Calu3 (cell line): ENCODE results near the gene TH. TPM values are rescaled to one million over a fixed set of nuclear protein-coding genes. Genes with fewer than 3 reads are reported as not detected.

Experiments used
- BruUV-seq: library from RNA; stranded (reverse); fragments of 400-500 nt; replicated peaks from 2 replicates; lab custom pipeline; 2021; lab: Mats Ljungman, UMichigan
- CTCF ChIA-PET: fragments of 300-600 bp; sonication (Branson Sonifier 250); formaldehyde crosslinking; loops from one replicate; lab custom pipeline; 2022; ENCODE audit warnings: antibody characterized with exemption; lab: Charles Lee
- DNase-seq: peaks from one replicate; pipeline ENCODE4 v3.0.0; 2022
- H3K27ac Mint-ChIP-seq: one replicate; pipeline ENCODE4 v1.8.0; 2022; ENCODE audit warnings: mixed read lengths; ENCODE audit not compliant: unreplicated experiment
- H3K27me3 Mint-ChIP-seq: one replicate; pipeline ENCODE4 v1.8.0; 2022; ENCODE audit warnings: mixed read lengths; ENCODE audit not compliant: unreplicated experiment
- H3K36me3 Mint-ChIP-seq: one replicate; pipeline ENCODE4 v1.8.0; 2022; ENCODE audit warnings: mild to moderate bottlenecking, moderate library complexity, mixed read lengths; ENCODE audit not compliant: insufficient read depth, unreplicated experiment
- H3K4me1 Mint-ChIP-seq: one replicate; pipeline ENCODE4 v1.8.0; 2022; ENCODE audit warnings: mild to moderate bottlenecking, low read depth, mixed read lengths; ENCODE audit not compliant: unreplicated experiment
- H3K4me3 Mint-ChIP-seq: one replicate; pipeline ENCODE4 v1.8.0; 2022; ENCODE audit warnings: mild to moderate bottlenecking, low read depth, moderate library complexity, mixed read lengths; ENCODE audit not compliant: unreplicated experiment
- H3K9me3 Mint-ChIP-seq: one replicate; pipeline ENCODE4 v1.8.0; 2022; ENCODE audit warnings: low read depth, mixed read lengths; ENCODE audit not compliant: unreplicated experiment
- CTCF ChIP-seq: fragments of 200-600 bp; IDR thresholded peaks from one replicate; pipeline ENCODE4 v1.8.0; 2022; ENCODE audit warnings: antibody characterized with exemption; ENCODE audit not compliant: unreplicated experiment
- intact Hi-C: fragments of 100-400 bp; cut with micrococcal nuclease; formaldehyde crosslinking; loops from one replicate; pipeline ENCODE4 v1.10.0; 2022; ENCODE audit not compliant: unreplicated experiment
- total RNA-seq: library from RNA; stranded (reverse); gene quantifications from 2 replicates; pipeline ENCODE4 v1.2.3, GENCODE V29; 2022

The TH gene
- total RNA-seq, 1 experiment from 2014 or later = not detected

GRCh38 chr11:2134022-2135010 is 37.3 kb downstream of the TH start:
- TF ChIP-seq CTCF = no peak
- no peaks in the 10 kb centered on the region for H3K4me1 Mint-ChIP-seq
- intact Hi-C loops = no loop called here
- no peak overlapping the region for H3K27ac Mint-ChIP-seq
- BruUV-seq = no TSS peak
- no peak for DNase-seq
- H3K4me3 Mint-ChIP-seq = no peak overlapping the region
- H3K27me3 Mint-ChIP-seq = peaks cover 90% of the 10 kb centered on the region
- H3K36me3 Mint-ChIP-seq = peaks cover 7% of the 10 kb centered on the region
- CTCF ChIA-PET = interaction anchor here (1.2 kb wide), 1 partner anchor 11 kb away, joined by 3 read pairs; no protein-coding TSS in a partner anchor
- peaks cover 3% of the 10 kb centered on the region for H3K9me3 Mint-ChIP-seq

GRCh38 chr11:2133241-2134021 is 38.2 kb downstream of the TH start:
- no peak overlapping the region for H3K27ac Mint-ChIP-seq
- no TSS peak for BruUV-seq
- DNase-seq = no peak
- TF ChIP-seq CTCF = no peak
- intact Hi-C loops = no loop called here
- peaks cover 93% of the 10 kb centered on the region for H3K27me3 Mint-ChIP-seq
- CTCF ChIA-PET = interaction anchor here (1.2 kb wide), 1 partner anchor 12 kb away, joined by 3 read pairs; no protein-coding TSS in a partner anchor
- H3K4me1 Mint-ChIP-seq = no peaks in the 10 kb centered on the region
- H3K36me3 Mint-ChIP-seq = peaks cover 7% of the 10 kb centered on the region
- H3K9me3 Mint-ChIP-seq = peaks cover 3% of the 10 kb centered on the region
- no peak overlapping the region for H3K4me3 Mint-ChIP-seq

GRCh38 chr11:2132874-2133240 is 38.8 kb downstream of the TH start:
- H3K36me3 Mint-ChIP-seq = peaks cover 7% of the 10 kb centered on the region
- H3K9me3 Mint-ChIP-seq = peaks cover 3% of the 10 kb centered on the region
- H3K27ac Mint-ChIP-seq = no peak overlapping the region
- H3K27me3 Mint-ChIP-seq = peaks cover 89% of the 10 kb centered on the region
- no TSS peak for BruUV-seq
- no peak for TF ChIP-seq CTCF
- no peak overlapping the region for H3K4me3 Mint-ChIP-seq
- CTCF ChIA-PET = no interaction called here
- intact Hi-C loops = no loop called here
- no peak for DNase-seq
- H3K4me1 Mint-ChIP-seq = no peaks in the 10 kb centered on the region

GRCh38 chr11:2132246-2132645 is 39.4 kb downstream of the TH start:
- H3K36me3 Mint-ChIP-seq = peaks cover 2% of the 10 kb centered on the region
- no peak for DNase-seq
- H3K4me3 Mint-ChIP-seq = no peak overlapping the region
- H3K27ac Mint-ChIP-seq = no peak overlapping the region
- H3K9me3 Mint-ChIP-seq = peaks cover 3% of the 10 kb centered on the region
- no TSS peak for BruUV-seq
- CTCF ChIA-PET = no interaction called here
- TF ChIP-seq CTCF = no peak
- H3K4me1 Mint-ChIP-seq = no peaks in the 10 kb centered on the region
- intact Hi-C loops = no loop called here
- peaks cover 82% of the 10 kb centered on the region for H3K27me3 Mint-ChIP-seq
